OCI-LY7 (cell line): ENCODE measurements around the gene ORC6. TPM values are rescaled to one million over a fixed set of nuclear protein-coding genes. Genes with fewer than 3 reads are reported as not detected.
"Not testable (repeated sequence)": the region's sequence is repeated elsewhere in the genome, so short reads cannot be mapped to it uniquely, and the experiment has no call there.

Experiments
- BruUV-seq: library from RNA; stranded (reverse); fragments of 400-500 nt; replicated peaks from 2 replicates; lab custom pipeline; 2021; lab: Mats Ljungman, UMichigan
- CTCF ChIA-PET: fragments of 300-600 bp; sonication (Branson Sonifier 250); formaldehyde crosslinking; loops from one replicate; lab custom pipeline; 2022; ENCODE audit warnings: antibody characterized with exemption; ENCODE audit not compliant: unreplicated experiment; lab: Charles Lee
- POLR2A ChIA-PET: fragments of 300-600 bp; sonication (Branson Sonifier 250); formaldehyde crosslinking; loops from one replicate; lab custom pipeline; 2022; ENCODE audit warnings: antibody characterized with exemption; lab: Charles Lee
- DNase-seq: peaks from one replicate; pipeline ENCODE4 v3.0.0-alpha.2; 2015; ENCODE audit warnings: low spot score
- H2AFZ ChIP-seq: fragments of 200-600 bp; sonication (generic), shearing (Covaris generic); 2 replicates; pipeline ENCODE4 v1.6.1; 2014; ENCODE audit warnings: mild to moderate bottlenecking, antibody characterized with exemption, low read length, moderate library complexity
- H3K27ac ChIP-seq: fragments of 200-600 bp; sonication (generic); 2 replicates; pipeline ENCODE4 v1.5.1; 2014; ENCODE audit warnings: mixed run types, low read depth, mild to moderate bottlenecking, moderate library complexity, low read length, inconsistent platforms; ENCODE audit not compliant: poor library complexity, severe bottlenecking
- H3K36me3 ChIP-seq: fragments of 200-600 bp; sonication (generic); 2 replicates; pipeline ENCODE4 v1.6.1; 2014; ENCODE audit warnings: mild to moderate bottlenecking, antibody characterized with exemption, low read length, moderate library complexity, mixed read lengths; ENCODE audit not compliant: insufficient read depth
- H3K4me1 ChIP-seq: fragments of 200-600 bp; sonication (generic); 2 replicates; pipeline ENCODE4 v1.5.1; 2014; ENCODE audit warnings: mild to moderate bottlenecking, low read length; ENCODE audit not compliant: insufficient read depth, poor library complexity, severe bottlenecking
- H3K4me2 ChIP-seq: fragments of 200-600 bp; sonication (generic); 2 replicates; pipeline ENCODE4 v1.6.1; 2014; ENCODE audit warnings: mild to moderate bottlenecking, low read length
- H3K4me3 ChIP-seq: fragments of 200-600 bp; sonication (generic); 2 replicates; pipeline ENCODE4 v1.5.1; 2014; ENCODE audit warnings: mild to moderate bottlenecking, low read depth, low read length; ENCODE audit not compliant: poor library complexity, severe bottlenecking
- H3K79me2 ChIP-seq: fragments of 200-600 bp; sonication (generic); 2 replicates; pipeline ENCODE4 v1.6.1; 2016; ENCODE audit warnings: low read depth, mild to moderate bottlenecking, low read length, moderate library complexity, mixed read lengths; ENCODE audit not compliant: insufficient read depth
- H3K9me2 ChIP-seq: fragments of 200-600 bp; sonication (generic); 2 replicates; pipeline ENCODE4 v1.6.1; 2016; ENCODE audit warnings: mild to moderate bottlenecking, low read length, mixed read lengths; ENCODE audit not compliant: insufficient read depth
- H3K9me3 ChIP-seq: fragments of 200-600 bp; sonication (generic); 2 replicates; pipeline ENCODE4 v1.6.1; 2014; ENCODE audit warnings: mild to moderate bottlenecking, mixed run types, low read length, mixed read lengths
- H4K20me1 ChIP-seq: fragments of 200-600 bp; sonication (generic); 2 replicates; pipeline ENCODE4 v1.6.1; 2014; ENCODE audit warnings: mild to moderate bottlenecking, antibody characterized with exemption, low read length, moderate library complexity, mixed read lengths; ENCODE audit not compliant: insufficient read depth
- CTCF ChIP-seq: fragments of 200-600 bp; sonication (generic); conservative IDR thresholded peaks from 2 replicates; pipeline ENCODE4 v1.5.1; 2014; ENCODE audit warnings: mild to moderate bottlenecking, antibody characterized with exemption, low read length, moderate library complexity, mixed read lengths
- EZH2phosphoT487 ChIP-seq: fragments of 200-600 bp; sonication (generic); IDR thresholded peaks from 2 replicates; pipeline ENCODE4 v1.6.1; 2018; ENCODE audit warnings: low read depth, borderline replicate concordance, mild to moderate bottlenecking, mixed run types, antibody characterized with exemption, low read length, moderate library complexity, mixed read lengths
- intact Hi-C: fragments of 100-400 bp; cut with micrococcal nuclease; formaldehyde crosslinking; loops from one replicate; pipeline ENCODE4 v1.10.0; 2022; ENCODE audit not compliant: unreplicated experiment
- total RNA-seq, 2 experiments: library from RNA; depleted of rRNA in 1 of 2; stranded (reverse); fragments of >200 nt in 1 of 2; shearing (Covaris generic) in 1 of 2; gene quantifications; 2 replicates each; pipeline ENCODE4 v1.2.3, GENCODE V29; 2014 to 2022

The ORC6 gene
- total RNA-seq, 2 experiments from 2014 or later = 67.4 to 100 TPM

DNA sequence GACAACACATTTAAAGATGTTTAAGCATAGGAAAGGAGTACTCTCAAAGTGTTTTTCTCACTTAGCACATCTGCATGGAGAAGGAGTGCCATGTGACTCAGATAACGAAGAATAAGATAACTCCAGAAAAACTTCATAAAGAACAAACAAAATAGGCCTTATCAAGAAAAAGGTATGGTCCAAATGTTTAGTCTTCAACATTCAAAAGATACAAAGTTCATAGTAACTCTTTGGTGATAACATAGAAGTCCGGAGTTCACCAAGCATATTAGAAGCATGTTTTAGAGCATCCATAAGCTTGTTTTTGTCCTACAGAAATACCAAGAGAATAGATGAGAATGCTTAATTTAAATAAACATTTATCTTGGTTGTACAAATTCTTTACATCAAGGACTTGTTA is 7.6 kb upstream of the ORC6 start:
- POLR2A ChIA-PET = interaction anchor here (0.5 to 0.6 kb wide), 2 partner anchors 12 to 920 kb away, joined by 3 to 4 read pairs; no protein-coding TSS in a partner anchor
- H3K4me1 ChIP-seq, H3K4me2 ChIP-seq, H3K27ac ChIP-seq, H3K9me3 ChIP-seq, CTCF ChIA-PET, H2AFZ ChIP-seq, DNase-seq, H3K9me2 ChIP-seq, H3K4me3 ChIP-seq, intact Hi-C loops, BruUV-seq: not testable (repeated sequence)
- Histone ChIP-seq H4K20me1 (peaks cover 24% of the 10 kb centered on the region; the same call in 1 of the 2 replicates), H3K79me2 (peaks cover 47% of the 10 kb centered on the region), H3K36me3 (peaks cover 55% of the 10 kb centered on the region)

DNA sequence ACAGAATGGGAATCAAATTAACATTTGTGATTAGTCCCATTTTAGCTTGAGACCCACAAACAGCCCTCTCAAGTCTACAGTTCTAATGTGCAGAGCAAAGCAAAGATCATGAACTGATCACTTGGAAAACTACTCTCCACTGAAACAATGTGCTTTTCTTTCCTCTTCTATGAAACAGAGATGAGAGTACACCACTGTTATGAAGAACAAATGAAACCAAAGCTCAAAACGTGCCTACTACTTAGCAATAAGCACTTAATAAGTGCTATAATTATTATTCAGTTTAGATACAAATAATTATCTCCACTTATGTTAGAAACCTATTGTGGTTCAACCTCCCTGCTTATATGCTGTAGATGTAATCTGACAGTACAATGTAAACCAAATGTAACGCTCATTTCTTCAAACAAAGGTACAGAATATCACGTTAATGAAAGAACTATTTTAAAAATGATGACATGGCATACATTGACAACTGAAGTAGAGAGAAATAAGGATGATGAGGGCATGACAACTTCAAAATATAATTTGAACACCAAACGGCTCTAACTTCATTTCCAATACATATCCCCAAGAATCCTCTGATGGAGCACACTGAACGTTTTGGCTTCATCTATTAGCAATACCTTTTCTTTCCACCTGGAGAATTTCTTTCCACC is 2.5 kb upstream of the ORC6 start:
- H3K27ac ChIP-seq = no peak overlapping the region
- H3K9me2 ChIP-seq = no peaks in the 10 kb centered on the region; the same call in 1 of the 2 replicates
- H3K36me3 ChIP-seq = peaks cover 26% of the 10 kb centered on the region
- H3K4me1 ChIP-seq = peaks cover 28% of the 10 kb centered on the region
- no peak for DNase-seq
- BruUV-seq = no TSS peak
- TF ChIP-seq CTCF (no peak), EZH2phosphoT487 (no peak)
- H3K79me2 ChIP-seq = peaks cover 78% of the 10 kb centered on the region
- H4K20me1 ChIP-seq = peaks cover 56% of the 10 kb centered on the region
- intact Hi-C loops = loop anchor here (5.0 kb wide), 1 partner anchor 220 kb away; no protein-coding TSS in a partner anchor
- no peak overlapping the region for H2AFZ ChIP-seq
- ChIA-PET POLR2A (interaction anchor here (0.6 to 1.6 kb wide), 2 partner anchors 16 to 263 kb away, joined by 3 read pairs; no protein-coding TSS in a partner anchor), CTCF (no interaction called here)
- H3K9me3 ChIP-seq = no peaks in the 10 kb centered on the region
- H3K4me2 ChIP-seq = peak overlapping the region; percentile 71
- H3K4me3 ChIP-seq = peak overlapping the region; percentile 90

DNA sequence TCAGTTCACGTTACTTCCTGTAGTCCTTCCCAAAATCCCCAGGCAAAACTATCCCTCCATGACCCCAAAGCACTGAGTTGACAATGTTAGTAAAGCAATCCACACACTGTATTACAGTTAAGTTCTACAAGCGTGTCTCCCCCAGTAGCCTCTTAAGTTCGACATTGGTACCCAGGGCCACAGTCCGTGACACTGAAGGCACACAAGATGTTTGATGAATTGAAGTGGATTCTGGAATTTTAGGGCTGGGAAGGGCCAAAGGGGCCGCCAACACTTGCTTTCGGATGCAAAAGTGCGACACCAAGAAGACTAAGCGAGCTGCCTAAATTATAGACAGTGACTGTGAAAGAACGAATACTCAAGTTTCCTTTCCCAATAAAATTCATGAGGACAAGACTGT is 2.0 kb upstream of the ORC6 start:
- TF ChIP-seq CTCF (no peak), EZH2phosphoT487 (no peak)
- Histone ChIP-seq H2AFZ (no peak overlapping the region), H3K36me3 (peaks cover 26% of the 10 kb centered on the region), H3K4me1 (peaks cover 34% of the 10 kb centered on the region), H4K20me1 (peaks cover 61% of the 10 kb centered on the region), H3K79me2 (peaks cover 82% of the 10 kb centered on the region), H3K27ac (no peak overlapping the region), H3K9me2 (no peaks in the 10 kb centered on the region; the same call in 1 of the 2 replicates), H3K9me3 (no peaks in the 10 kb centered on the region), H3K4me2 (peak overlapping the region; percentile 71), H3K4me3 (peak overlapping the region; percentile 90)
- ChIA-PET POLR2A (no interaction called here), CTCF (no interaction called here)
- intact Hi-C loops = loop anchor here (5.0 kb wide), 1 partner anchor 220 kb away; no protein-coding TSS in a partner anchor
- TSS peak; percentile 57 for BruUV-seq
- no peak for DNase-seq
